HG03432 (cell line): ENCODE measurements around the gene SAMD14.

ENCODE experiments used
- ATAC-seq: cut with Tn5 transposase; IDR thresholded peaks from one replicate; pipeline ENCODE4 v1.9.1; 2021; ENCODE audit warnings: mild to moderate bottlenecking, moderate library complexity; ENCODE audit not compliant: unreplicated experiment

SAMD14 gene

GRCh38 chr17:50113624-50114320 lies 16.2 kb downstream of the SAMD14 start:
- no peak for ATAC-seq

- ATAC-seq, result no peak
Observed at GRCh38 chr17:50112694-50113093, 17.3 kb downstream of the SAMD14 start.

- no peak for ATAC-seq
Observed at GRCh38 chr17:50111673-50112655, 18.0 kb downstream of the SAMD14 start.

- no peak for ATAC-seq
Observed at GRCh38 chr17:50110591-50111349, 19.2 kb downstream of the SAMD14 start.

- ATAC-seq, result no peak
Observed at GRCh38 chr17:50109785-50110184, 20.2 kb downstream of the SAMD14 start.

GRCh38 chr17:50109207-50109606 lies 20.8 kb downstream of the SAMD14 start:
- no peak for ATAC-seq

- ATAC-seq, result no peak
Observed at GRCh38 chr17:50108556-50108955, 21.4 kb downstream of the SAMD14 start.

GRCh38 chr17:50107790-50108414 lies 22.1 kb downstream of the SAMD14 start:
- ATAC-seq, result no peak

- ATAC-seq, result no peak
Observed at GRCh38 chr17:50106393-50107131, 23.4 kb downstream of the SAMD14 start.

GRCh38 chr17:50105811-50106210 lies 24.1 kb downstream of the SAMD14 start:
- ATAC-seq, result no peak

GRCh38 chr17:50103941-50104340 lies 26.0 kb downstream of the SAMD14 start:
- ATAC-seq, result no peak

- ATAC-seq, result no peak
Observed at GRCh38 chr17:50103252-50103651, 26.7 kb downstream of the SAMD14 start.

GRCh38 chr17:50102164-50102991 lies 27.6 kb downstream of the SAMD14 start:
- ATAC-seq, result no peak

- ATAC-seq, result no peak
Observed at GRCh38 chr17:50101346-50102163, 28.4 kb downstream of the SAMD14 start.

- ATAC-seq, result no peak
Observed at GRCh38 chr17:50100921-50101345, 29.0 kb downstream of the SAMD14 start.

- no peak for ATAC-seq
Observed at GRCh38 chr17:50100480-50100883, 29.5 kb downstream of the SAMD14 start.

- ATAC-seq, result no peak
Observed at GRCh38 chr17:50099003-50099402, 31.0 kb downstream of the SAMD14 start.

- ATAC-seq, result no peak
Observed at GRCh38 chr17:50098583-50098982, 31.4 kb downstream of the SAMD14 start.
